Mesenchymal stem cell (in vitro differentiated cells and primary cell): ENCODE data around the gene ZEB2.
A peak's percentile ranks its signal among the peaks of the same experiment; 100 is the strongest.
"Not testable (repeated sequence)": the region's sequence is repeated elsewhere in the genome, so short reads cannot be mapped to it uniquely, and the experiment has no call there.

Experiments used
- DNase-seq: peaks from one replicate; pipeline ENCODE4 v3.0.0-alpha.2; 2013
- H2AFZ ChIP-seq: one replicate; pipeline ENCODE4 v1.6.1; 2013; ENCODE audit warnings: low read depth, mild to moderate bottlenecking, control low read depth, inconsistent platforms, low read length, moderate library complexity
- H2AK5ac ChIP-seq: 2 replicates; pipeline ENCODE4 v1.6.1; 2013; ENCODE audit warnings: low read length, moderate library complexity, mild to moderate bottlenecking, inconsistent platforms; ENCODE audit not compliant: severe bottlenecking
- H2BK120ac ChIP-seq: one replicate; pipeline ENCODE4 v1.6.1; 2013; ENCODE audit warnings: low read depth, mild to moderate bottlenecking, inconsistent platforms, low read length, moderate library complexity
- H2BK12ac ChIP-seq, 2 experiments: one replicate each; pipeline ENCODE4 v1.6.1; 2013; ENCODE audit warnings: inconsistent platforms in 2 of 2, low read length in 2 of 2, mild to moderate bottlenecking in 2 of 2, moderate library complexity in 2 of 2, control low read depth in 1 of 2
- H2BK15ac ChIP-seq: one replicate; pipeline ENCODE4 v1.6.1; 2013; ENCODE audit warnings: mild to moderate bottlenecking, low read depth, inconsistent platforms; ENCODE audit not compliant: poor library complexity, severe bottlenecking
- H2BK5ac ChIP-seq: 2 replicates; pipeline ENCODE4 v1.6.1; 2013; ENCODE audit warnings: low read depth, mild to moderate bottlenecking, low read length, control low read depth, inconsistent platforms; ENCODE audit not compliant: poor library complexity, severe bottlenecking
- H3K14ac ChIP-seq, 2 experiments: one replicate each; pipeline ENCODE4 v1.6.1; 2013; ENCODE audit warnings: inconsistent platforms in 2 of 2, low read length in 2 of 2, control low read depth in 1 of 2, mild to moderate bottlenecking in 1 of 2, moderate library complexity in 1 of 2
- H3K18ac ChIP-seq, 2 experiments: one replicate each; pipeline ENCODE4 v1.6.1; 2013; ENCODE audit warnings: inconsistent platforms in 2 of 2, low read length in 2 of 2, control low read depth in 1 of 2, low read depth in 1 of 2, mild to moderate bottlenecking in 1 of 2
- H3K23ac ChIP-seq, 2 experiments: one replicate each; pipeline ENCODE4 v1.6.1; 2013; ENCODE audit warnings: inconsistent platforms in 2 of 2, low read length in 2 of 2, mild to moderate bottlenecking in 2 of 2, moderate library complexity in 2 of 2, control low read depth in 1 of 2
- H3K27ac ChIP-seq: 2 replicates; pipeline ENCODE4 v1.5.1; 2013; ENCODE audit warnings: mild to moderate bottlenecking, moderate library complexity, low read length, control low read depth, inconsistent platforms; ENCODE audit not compliant: poor library complexity, severe bottlenecking
- H3K27me3 ChIP-seq, 2 experiments: 2 replicates each; pipeline versions ENCODE4 v1.6.1 to v1.7.0; 2013; ENCODE audit warnings: low read length in 2 of 2, mild to moderate bottlenecking in 2 of 2, moderate library complexity in 2 of 2, control low read depth in 1 of 2, inconsistent platforms in 1 of 2; ENCODE audit not compliant: control insufficient read depth in 1 of 2, insufficient read depth in 1 of 2
- H3K36me3 ChIP-seq, 2 experiments: 2 replicates each; pipeline versions ENCODE4 v1.6.1 to v1.7.0; 2013; ENCODE audit warnings: low read length in 2 of 2, control low read depth in 1 of 2, inconsistent platforms in 1 of 2, low read depth in 1 of 2, mild to moderate bottlenecking in 1 of 2; ENCODE audit not compliant: insufficient read depth in 2 of 2, control insufficient read depth in 1 of 2
- H3K4ac ChIP-seq, 2 experiments: one replicate each; pipeline ENCODE4 v1.6.1; 2013; ENCODE audit warnings: inconsistent platforms in 2 of 2, low read length in 2 of 2, mild to moderate bottlenecking in 2 of 2, moderate library complexity in 2 of 2, control low read depth in 1 of 2, low read depth in 1 of 2
- H3K4me1 ChIP-seq: 2 replicates; pipeline ENCODE4 v1.6.1; 2013; ENCODE audit warnings: low read depth, low read length, control low read depth; ENCODE audit not compliant: control insufficient read depth, insufficient read depth
- H3K4me2 ChIP-seq: 2 replicates; pipeline ENCODE4 v1.6.1; 2013; ENCODE audit warnings: low read length, mild to moderate bottlenecking, inconsistent platforms; ENCODE audit not compliant: poor library complexity, severe bottlenecking
- H3K4me3 ChIP-seq, 2 experiments: 2 replicates each; pipeline versions ENCODE4 v1.5.1 to v1.7.0; 2013; ENCODE audit warnings: low read length in 2 of 2, mild to moderate bottlenecking in 2 of 2, control low read depth in 1 of 2, low read depth in 1 of 2; ENCODE audit not compliant: insufficient read depth in 1 of 2
- H3K79me1 ChIP-seq: replicated peaks from 2 replicates; pipeline ENCODE4 v1.6.1; 2013; ENCODE audit warnings: mild to moderate bottlenecking, control low read depth, low read length, inconsistent platforms; ENCODE audit not compliant: poor library complexity, severe bottlenecking
- H3K9ac ChIP-seq: 2 replicates; pipeline ENCODE4 v1.7.0; 2013; ENCODE audit warnings: mild to moderate bottlenecking, low read length, moderate library complexity
- H3K9me3 ChIP-seq: 2 replicates; pipeline ENCODE4 v1.7.0; 2013; ENCODE audit warnings: mild to moderate bottlenecking, low read length; ENCODE audit not compliant: control insufficient read depth
- H4K8ac ChIP-seq: one replicate; pipeline ENCODE4 v1.6.1; 2013; ENCODE audit warnings: inconsistent platforms, mild to moderate bottlenecking, low read length, moderate library complexity
- H4K91ac ChIP-seq: one replicate; pipeline ENCODE4 v1.6.1; 2013; ENCODE audit warnings: mild to moderate bottlenecking, low read length, inconsistent platforms
- WGBS: methylation state at CpG from one replicate; pipeline ENCODE4 v1.1.7; 2013; ENCODE audit warnings: mixed read lengths; 5-methylcytosine and 5-hydroxymethylcytosine counted together

The ZEB2 gene

DNA sequence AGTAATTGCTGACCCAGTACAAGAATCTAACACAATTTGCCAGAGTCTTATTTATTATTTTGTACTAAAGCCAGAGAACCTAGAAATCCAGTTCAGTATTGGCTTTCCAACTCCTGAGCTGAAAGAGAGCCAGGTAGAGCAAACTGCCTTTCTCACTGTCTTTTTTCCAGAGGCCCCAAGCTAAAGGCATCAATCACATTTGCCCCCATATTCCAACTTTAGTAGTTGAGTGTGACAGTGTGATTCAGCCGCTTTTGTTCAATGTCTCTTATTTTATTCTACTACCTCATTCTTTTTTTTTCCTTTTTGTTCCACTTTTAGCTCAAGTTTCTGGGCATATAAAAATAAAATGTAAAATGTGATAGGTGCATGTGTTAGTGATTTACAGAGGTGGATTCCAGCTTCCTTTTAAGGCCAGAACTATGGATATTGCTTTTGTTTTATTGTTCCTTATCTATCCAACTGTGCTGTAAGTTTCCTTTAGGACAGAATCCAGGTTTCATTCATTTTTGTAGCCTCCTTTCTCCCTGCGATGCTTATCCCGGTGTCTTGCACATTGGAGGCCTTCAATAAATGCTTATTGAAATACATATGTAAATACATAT lies 153.0 kb downstream of the ZEB2 start:
- Histone ChIP-seq H3K18ac (no peak overlapping the region), H2AK5ac (no peak overlapping the region), H4K8ac (no peak overlapping the region), H3K4me3 (no peak overlapping the region), H2BK5ac (no peak overlapping the region), H2BK120ac (no peak overlapping the region), H3K9me3 (no peaks in the 10 kb centered on the region), H2BK15ac (no peak overlapping the region), H3K27ac (no peak overlapping the region), H3K79me1 (no peaks in the 10 kb centered on the region), H2AFZ (no peak overlapping the region), H2BK12ac (no peak overlapping the region), H3K4me1 (peaks cover 6% of the 10 kb centered on the region), H4K91ac (no peak overlapping the region), H3K23ac (no peak overlapping the region), H3K27me3 (no peaks in the 10 kb centered on the region), H3K9ac (no peak overlapping the region), H3K4me2 (no peak overlapping the region), H3K36me3 (no peaks in the 10 kb centered on the region), H3K4ac (no peak overlapping the region), H3K14ac (no peak overlapping the region)
- no peak for DNase-seq
- no CpG with 5 or more reads among the region's 3 CpGs for WGBS

DNA sequence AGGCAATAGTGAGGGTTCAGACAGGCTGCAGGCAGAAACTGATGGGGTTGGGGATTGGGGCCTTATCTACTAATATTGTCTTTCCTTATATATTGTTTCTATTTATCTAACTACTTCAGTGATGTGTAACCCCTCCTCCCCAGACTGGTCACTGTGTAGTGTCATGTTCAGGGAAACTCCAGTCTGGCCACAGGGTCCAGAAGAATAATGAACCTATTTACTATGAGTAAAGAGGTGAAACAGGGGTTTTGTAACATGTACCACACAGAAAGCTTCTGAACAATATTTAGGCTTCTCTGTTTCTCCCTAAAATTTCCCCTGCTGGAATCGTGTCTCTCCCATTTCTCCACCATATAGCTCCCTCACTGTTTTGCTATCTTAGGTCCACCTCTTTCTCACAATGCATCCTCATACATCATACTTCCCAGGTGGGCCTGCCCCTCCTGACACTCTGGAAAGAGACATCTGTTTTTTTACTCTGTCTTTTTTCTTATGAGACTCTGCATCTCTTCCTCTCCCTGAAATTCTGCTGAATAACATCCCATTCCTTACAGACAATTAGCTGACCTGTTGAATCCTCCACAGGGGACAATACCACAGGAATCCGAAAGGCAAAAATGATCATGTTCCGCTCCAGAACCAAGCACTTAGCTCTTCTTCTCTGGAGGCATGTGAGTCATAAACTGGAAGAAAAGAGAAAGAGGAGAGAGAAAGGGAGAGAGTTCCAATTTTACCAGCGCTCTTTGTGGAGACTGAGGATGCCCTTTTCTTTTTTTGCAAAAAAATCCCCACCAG lies 154.8 kb downstream of the ZEB2 start:
- Histone ChIP-seq H2AK5ac (peak overlapping the region; percentile 87), H2BK120ac (peak overlapping the region; percentile 58), H2BK12ac (no peak overlapping the region), H3K23ac (no peak overlapping the region), H3K79me1 (no peaks in the 10 kb centered on the region), H4K8ac (no peak overlapping the region), H3K9ac (peak overlapping the region; percentile 74), H3K14ac (no peak overlapping the region), H2AFZ (no peak overlapping the region), H3K4ac (no peak overlapping the region), H3K36me3 (no peaks in the 10 kb centered on the region), H3K4me1 (peaks cover 8% of the 10 kb centered on the region), H3K27me3 (no peaks in the 10 kb centered on the region), H4K91ac (no peak overlapping the region), H3K18ac (no peak overlapping the region), H3K4me3 (no peak overlapping the region), H3K4me2 (no peak overlapping the region), H3K9me3 (no peaks in the 10 kb centered on the region), H3K27ac (peak overlapping the region; percentile 94), H2BK5ac (peak overlapping the region; percentile 90), H2BK15ac (no peak overlapping the region)
- WGBS: 76% methylated on average over 3 of the region's 4 CpGs
- DNase-seq: peak; percentile 79

GRCh38 chr2:144364247-144364646 lies 155.7 kb downstream of the ZEB2 start:
- not testable (repeated sequence) for H2BK120ac ChIP-seq, H3K23ac ChIP-seq, H3K4me1 ChIP-seq, H3K79me1 ChIP-seq, H3K4me2 ChIP-seq, H3K9ac ChIP-seq, H2BK15ac ChIP-seq, H4K91ac ChIP-seq, H3K14ac ChIP-seq, H3K9me3 ChIP-seq, H3K18ac ChIP-seq, H3K4ac ChIP-seq, H2AFZ ChIP-seq, H3K27me3 ChIP-seq, H3K36me3 ChIP-seq, DNase-seq, H3K4me3 ChIP-seq
- peak overlapping the region; percentile 91 for H2AK5ac ChIP-seq
- peak overlapping the region; percentile 80 for H4K8ac ChIP-seq
- WGBS: over 99% methylated on average over 7 of the region's 7 CpGs
- peak overlapping the region; percentile 94 for H3K27ac ChIP-seq
- peak overlapping the region in 1 of 2 experiments; percentile 8 for H2BK12ac ChIP-seq
- peak overlapping the region; percentile 51 for H2BK5ac ChIP-seq

- no peak overlapping the region for H3K9ac ChIP-seq
- H3K9me3 ChIP-seq: no peaks in the 10 kb centered on the region
- H3K23ac ChIP-seq: no peak overlapping the region
- H4K91ac ChIP-seq: no peak overlapping the region
- no peak overlapping the region for H3K4me3 ChIP-seq
- no peak overlapping the region for H2BK15ac ChIP-seq
- peak overlapping the region; percentile 90 for H2AK5ac ChIP-seq
- no peaks in the 10 kb centered on the region for H3K79me1 ChIP-seq
- no peak overlapping the region for H4K8ac ChIP-seq
- no peak overlapping the region for H2BK12ac ChIP-seq
- H3K4ac ChIP-seq: peak overlapping the region in 1 of 2 experiments; percentile 61
- no peak overlapping the region for H3K18ac ChIP-seq
- WGBS: 100% methylated on average over 1 of the region's 1 CpG
- H3K4me1 ChIP-seq: peaks cover 9% of the 10 kb centered on the region
- H3K36me3 ChIP-seq: no peaks in the 10 kb centered on the region
- no peak overlapping the region for H2BK5ac ChIP-seq
- no peak overlapping the region for H3K14ac ChIP-seq
- H3K4me2 ChIP-seq: no peak overlapping the region
- DNase-seq: no peak
- H3K27ac ChIP-seq: peak overlapping the region; percentile 39
- no peak overlapping the region for H2BK120ac ChIP-seq
- H3K27me3 ChIP-seq: no peaks in the 10 kb centered on the region
- no peak overlapping the region for H2AFZ ChIP-seq
These were observed 157.5 kb downstream of the ZEB2 start for GRCh38 chr2:144362401-144362800.
